Hippocampal formation (tissue), 2 donors: ENCODE measurements around the gene DROSHA.

ENCODE experiments used
- DNase-seq, 2 donors: peaks; one replicate each; lab custom pipeline; 2025; lab: John Stamatoyannopoulos, UW

The DROSHA gene

DNA sequence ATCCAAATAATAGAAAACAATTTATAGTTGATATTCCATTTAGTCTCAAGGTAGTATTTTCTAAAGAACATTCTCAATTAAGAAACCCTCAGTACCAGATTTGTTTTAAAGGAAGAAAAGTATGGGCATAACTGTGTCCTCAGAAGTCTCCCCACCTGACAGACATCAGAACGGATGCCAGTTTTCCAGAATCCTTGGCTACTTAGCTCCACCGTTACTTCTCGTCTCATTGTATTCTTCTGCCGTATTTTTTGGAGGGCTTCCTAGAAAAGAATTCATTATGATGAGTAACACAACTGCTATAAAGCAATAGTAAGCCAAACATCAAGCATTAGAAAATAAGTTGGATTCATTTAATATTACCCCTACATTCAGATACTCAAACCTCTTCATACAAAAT lies 67.8 kb downstream of the DROSHA start:
- DNase-seq: no peak

DNA sequence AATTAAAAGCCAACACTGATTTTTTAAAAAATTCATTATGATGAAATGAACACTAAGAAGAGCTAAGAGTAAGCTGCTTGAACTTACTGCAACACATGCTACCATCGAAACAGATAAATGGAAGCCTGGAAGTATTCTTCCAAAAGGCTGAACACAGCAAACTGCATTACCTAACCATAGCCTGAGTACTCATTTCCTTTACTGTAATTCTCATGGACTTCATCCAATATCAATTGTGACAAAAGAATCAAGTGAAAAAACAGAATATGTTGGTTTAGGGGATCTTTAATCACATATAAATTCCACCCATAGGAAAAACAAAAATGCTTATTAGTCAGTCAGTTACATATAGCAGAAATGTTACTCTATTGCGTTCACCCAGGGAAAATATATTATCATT lies 68.5 kb downstream of the DROSHA start:
- no peak for DNase-seq

DNA sequence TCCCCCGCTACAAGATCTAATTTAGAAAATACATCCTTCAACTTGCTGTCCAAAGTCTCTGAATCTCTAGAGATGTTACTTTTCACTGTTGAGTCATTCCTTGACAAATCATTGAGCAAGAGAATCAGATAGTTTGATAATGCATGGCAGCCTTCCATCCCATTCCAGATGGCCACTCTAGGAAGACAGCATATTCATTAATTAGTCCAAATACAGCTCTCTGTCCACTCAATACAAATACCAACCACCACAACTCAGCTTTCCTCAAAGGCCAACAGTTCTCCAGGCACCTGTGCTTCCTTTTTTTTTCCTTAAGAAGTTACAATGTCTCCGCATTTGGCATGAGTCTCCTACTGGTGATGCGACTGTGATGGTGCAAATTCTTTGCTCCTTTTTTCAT lies 72.3 kb downstream of the DROSHA start:
- DNase-seq: no peak

DNA sequence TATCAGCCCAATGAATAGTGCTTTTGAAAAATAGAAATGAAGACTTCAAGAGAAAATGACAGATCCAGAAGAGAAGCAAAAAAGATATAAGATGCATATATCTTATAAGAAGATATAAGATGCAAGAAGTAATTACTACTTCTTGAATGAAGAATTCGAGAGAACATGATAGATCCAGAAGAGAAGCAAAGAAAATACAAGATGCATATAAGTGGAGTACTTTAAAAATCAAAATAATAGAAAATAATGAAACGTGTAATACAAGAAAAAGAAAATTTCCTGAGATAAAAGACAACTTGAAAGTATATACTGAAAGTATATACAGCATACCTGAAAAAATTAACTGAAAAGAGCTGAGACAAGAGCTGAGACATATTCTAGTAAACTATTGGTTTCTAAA lies 76.7 kb downstream of the DROSHA start:
- DNase-seq: no peak

DNA sequence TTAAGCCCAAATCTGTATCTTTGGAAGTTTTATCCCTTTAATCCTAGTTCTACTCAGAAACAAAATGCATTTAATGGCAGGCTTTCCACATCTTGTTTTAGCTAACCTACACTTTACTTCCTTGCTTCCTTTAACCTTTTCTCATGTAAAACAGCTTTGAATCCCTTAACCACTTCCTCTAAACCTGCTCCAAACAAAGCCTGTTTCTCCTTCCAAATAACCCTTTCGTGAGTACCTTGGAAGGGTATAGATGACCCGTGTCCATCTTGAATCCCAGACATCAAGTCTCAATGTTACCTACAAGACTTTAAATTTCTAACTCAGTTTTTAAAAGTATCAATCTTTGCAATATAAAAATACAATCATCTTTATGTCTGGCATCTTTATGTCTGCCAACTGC lies 78.4 kb downstream of the DROSHA start:
- no peak for DNase-seq

DNA sequence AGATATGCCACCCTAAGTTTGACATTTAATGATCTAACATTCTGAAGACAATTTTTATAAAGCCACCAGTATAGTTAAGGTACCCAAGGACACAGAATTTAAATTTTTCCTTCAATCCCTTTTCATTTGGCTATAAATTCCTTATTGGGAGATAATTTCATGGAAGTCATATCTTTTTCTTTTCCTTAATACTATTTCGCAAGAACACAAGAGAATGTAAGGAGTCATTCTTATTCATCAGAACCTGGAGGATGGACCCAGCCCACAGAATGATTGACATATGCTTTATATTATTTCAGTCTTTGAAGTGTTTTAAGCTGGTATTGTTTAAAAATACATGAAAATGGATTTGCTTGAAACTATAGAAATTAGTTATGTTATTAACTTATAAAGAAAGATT lies 79.6 kb downstream of the DROSHA start:
- DNase-seq: no peak

DNA sequence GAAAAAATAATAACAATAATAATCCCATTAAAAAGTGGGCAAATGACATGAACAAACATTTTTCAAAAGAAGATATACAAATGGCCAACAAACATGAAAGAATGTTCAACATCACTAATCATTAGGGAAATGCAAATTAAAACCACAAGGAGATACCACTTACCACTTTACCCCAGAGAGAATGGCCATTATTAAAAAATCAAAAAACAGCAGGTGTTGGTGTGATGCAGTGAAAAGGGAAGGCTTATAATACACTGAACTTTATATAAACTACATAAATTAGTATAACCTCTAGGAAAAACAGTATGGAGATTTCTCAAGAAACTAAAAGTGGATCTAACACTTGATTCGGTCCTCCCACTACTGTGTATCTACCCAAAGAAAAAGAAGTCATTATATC lies 81.9 kb downstream of the DROSHA start:
- DNase-seq: no peak

DNA sequence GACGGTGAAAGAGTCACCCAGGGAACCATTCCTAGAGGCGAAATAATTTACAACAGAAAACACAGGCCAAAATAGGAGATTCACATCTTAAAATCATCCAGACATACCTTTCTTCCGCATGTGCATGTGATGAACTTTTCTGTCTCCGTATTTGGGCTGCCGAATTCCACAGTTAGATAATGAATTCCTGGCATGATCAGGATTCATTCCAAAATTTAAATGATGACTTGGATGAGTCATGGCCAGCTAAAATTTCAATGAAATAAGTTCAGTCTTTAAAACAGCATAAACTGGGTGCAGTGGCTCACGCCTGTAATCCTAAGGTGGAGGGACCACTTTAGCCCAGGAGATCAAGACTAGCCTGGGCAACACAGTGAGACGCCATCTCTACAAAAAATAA lies 82.7 kb downstream of the DROSHA start:
- DNase-seq: no peak

DNA sequence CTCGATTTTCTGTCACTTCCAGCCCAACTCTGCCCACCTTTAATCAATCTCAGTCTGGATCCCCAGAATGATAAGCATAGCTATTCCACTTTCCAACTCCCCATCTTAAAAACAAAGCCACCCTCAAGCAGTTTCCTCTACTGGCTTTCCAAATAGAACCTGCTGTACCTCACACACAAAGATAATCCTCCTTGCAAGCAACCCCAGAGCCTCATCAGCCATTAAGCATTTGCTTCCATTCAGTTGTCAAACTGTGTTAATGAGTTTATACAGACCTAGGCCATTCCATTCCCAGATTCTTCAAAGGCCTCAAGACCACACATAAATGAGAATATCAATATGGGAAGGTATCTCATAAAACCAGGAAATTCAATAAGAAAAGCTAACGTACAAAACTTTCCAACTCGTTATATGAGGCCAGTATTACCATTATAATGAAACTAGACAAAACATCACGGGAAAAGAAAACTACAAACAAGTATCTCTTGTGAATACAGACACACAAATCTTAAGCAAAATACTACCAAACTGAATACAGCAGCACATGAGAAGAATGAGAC lies 86.8 kb downstream of the DROSHA start:
- DNase-seq: no peak

DNA sequence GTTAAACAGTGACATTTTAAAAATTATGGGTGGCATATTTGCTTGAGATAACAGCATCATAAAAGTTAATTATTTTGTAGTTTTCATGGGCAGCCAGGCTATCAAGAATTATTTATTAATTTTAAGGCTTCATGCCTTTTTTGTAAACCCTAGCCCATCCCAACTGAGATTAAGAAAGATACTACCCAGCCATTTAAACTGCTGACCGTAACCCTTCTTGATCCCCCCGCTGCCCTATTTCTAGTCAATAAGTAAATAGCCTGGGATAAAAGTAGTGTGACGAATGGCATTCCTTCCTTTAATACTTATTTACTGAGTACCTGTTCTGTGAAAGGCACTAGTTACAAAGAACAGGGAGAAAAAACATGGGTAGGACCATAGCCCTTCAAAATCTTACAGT lies 88.3 kb downstream of the DROSHA start:
- no peak for DNase-seq

DNA sequence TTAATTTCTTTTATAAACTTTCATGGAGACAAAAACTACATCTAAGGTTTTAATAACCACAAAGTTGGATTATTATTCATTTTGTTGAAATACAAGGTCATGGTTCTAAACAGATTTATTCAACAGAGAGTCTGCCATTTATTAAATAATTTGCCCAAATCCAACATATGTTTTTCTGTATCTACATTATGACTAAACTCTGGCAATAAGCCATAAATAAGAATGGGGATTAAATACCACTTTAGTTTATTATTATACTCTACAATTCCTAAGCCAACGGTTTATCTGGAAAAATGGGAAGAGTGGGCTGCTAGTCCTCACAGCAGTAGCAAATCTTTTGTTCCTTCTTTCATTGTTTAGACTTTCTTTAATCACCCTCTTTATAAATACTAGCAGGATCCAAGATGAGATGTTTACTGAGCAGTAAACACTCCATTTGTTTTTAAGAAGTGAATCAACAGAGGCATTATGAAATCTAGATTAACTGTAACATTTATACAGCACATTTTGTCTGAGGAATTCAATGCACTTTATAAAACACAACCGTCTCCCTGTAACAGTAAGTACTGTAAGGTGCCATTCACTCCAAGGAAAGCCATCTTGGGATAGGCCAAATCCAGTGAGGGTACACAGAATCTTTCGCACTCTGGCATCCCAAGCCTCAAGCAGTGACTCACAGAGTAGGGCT lies 89.7 kb downstream of the DROSHA start:
- no peak for DNase-seq

DNA sequence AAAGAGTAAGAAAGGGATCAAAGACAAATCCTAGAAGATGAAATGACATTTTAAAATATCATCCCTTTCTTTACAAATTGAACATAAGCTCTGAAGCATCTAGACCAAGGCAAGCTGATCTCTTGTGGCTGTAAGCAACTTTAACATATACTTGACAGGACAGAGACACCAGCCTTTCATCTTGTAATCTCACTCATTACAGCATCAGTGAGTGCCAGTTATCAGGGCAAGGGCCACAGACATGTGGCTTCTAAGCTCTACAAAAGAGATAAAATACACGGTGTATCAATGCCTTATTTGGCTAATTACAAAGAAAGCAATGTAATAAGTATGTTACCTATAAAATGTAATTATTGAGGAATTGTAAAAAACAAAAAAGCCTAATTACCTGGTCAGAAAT lies 95.0 kb downstream of the DROSHA start:
- no peak for DNase-seq

DNA sequence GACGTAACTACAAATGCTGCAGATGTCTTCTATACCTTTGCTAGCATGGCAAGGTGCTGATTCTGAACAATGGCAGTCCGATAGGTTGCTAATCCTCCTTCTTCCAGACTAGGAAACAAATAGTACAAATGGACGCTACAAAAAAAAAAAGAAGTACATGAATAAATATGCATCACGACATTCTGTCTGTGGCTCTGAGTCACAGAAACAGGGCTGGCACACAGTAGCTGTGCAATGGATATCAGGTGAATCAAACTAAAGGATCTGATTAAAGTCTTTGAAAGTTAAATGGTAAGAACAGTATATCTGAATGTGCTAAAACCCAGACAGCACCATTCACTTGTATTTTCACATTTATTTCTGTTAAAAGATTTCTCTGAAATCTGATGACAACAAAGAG lies 96.2 kb downstream of the DROSHA start:
- no peak for DNase-seq

DNA sequence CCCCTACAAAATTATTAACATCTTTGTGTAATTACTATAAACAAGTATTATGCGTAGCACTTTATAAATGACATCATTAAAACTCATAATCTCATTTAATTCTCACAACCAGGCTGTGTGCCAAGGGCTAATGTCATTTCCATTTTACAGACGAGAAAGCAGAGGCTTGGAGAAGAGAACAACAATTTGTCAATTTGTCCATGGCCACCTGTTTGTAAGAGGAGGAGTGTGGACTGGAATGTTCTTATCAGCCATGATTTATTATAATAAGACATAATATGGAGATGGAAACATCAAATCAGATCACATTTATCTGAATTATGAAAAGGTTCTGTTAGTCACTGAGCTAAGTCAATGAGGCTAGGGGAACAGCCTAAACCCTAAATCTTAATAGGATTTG lies 97.0 kb downstream of the DROSHA start:
- DNase-seq: no peak

DNA sequence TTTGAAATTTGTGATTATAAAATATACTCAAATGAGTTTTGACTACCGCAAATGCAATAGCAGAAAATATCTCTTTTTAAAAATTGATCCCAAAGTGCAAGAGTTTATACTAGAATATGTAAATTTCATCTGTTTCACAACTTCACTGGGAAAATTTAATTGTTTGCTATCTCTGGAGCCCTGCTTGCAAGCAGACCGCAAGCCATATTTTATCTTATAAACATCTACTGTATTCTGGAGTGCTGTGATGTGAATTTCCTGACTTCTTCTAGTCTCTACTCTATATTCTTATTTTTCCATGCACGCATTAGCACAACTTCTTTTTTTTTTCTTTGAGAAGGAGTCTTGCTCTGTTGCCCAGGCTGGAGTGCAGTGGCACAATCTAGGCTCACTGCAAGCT lies 98.7 kb downstream of the DROSHA start:
- DNase-seq: no peak

DNA sequence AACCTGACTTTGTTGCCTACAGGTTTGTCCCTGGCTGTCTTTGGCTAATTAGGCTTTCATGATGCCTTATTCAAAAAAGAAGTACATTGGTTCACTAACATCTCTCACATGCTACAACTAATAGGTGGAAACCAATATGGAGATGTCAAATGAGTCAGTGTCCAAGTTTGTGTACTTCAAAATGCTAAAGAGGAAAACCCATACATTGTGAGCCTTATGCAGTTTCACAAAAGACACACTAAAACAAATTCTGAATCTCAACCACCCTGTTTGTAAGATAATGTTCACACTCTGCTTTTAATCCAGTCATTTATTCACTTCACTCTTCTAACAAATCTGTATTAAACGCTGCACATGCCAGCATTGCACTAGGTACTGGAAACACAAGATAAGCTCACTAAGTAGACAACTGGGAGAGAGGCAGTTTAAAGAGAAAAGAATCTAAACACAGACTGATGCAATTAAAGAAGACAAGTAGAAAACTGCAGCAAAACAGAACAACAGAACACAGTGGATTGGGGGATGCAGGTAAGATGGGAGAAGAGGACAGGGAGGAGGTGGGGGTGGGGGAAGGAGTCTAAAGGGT lies 104.1 kb downstream of the DROSHA start:
- DNase-seq: no peak

DNA sequence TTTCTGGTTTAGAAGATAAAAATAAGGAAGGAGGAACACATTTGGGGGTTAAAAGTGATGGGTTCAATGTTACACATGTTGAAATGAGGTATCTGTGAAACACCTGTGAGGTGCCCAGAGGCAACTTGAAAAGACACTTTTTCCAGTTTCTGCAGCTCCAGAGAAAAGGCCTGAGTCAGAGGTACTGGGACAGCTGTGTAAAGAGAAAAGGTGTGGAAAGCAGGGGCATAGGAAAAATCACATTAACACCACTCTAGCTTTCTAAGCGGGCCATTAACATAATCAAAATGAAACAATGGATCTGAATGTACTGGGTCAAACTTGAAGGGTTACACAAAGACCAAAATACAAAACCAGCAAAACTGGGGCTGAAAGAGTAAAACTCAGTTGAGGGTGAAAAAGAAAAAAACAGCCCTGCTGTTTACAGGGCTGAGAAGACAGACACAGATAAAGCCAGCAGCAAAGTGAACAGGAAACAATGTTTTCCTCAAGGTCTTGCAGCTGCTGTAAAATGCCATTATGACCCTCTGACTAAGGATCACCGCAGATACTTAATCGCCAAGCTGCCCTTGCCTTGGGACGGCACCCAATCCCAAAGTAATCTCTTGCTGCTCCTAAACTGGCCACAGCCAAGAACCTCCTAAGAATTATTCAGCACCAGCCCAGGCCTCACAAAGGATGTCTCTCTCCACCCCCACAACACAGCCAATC lies 104.7 kb downstream of the DROSHA start:
- DNase-seq: no peak

DNA sequence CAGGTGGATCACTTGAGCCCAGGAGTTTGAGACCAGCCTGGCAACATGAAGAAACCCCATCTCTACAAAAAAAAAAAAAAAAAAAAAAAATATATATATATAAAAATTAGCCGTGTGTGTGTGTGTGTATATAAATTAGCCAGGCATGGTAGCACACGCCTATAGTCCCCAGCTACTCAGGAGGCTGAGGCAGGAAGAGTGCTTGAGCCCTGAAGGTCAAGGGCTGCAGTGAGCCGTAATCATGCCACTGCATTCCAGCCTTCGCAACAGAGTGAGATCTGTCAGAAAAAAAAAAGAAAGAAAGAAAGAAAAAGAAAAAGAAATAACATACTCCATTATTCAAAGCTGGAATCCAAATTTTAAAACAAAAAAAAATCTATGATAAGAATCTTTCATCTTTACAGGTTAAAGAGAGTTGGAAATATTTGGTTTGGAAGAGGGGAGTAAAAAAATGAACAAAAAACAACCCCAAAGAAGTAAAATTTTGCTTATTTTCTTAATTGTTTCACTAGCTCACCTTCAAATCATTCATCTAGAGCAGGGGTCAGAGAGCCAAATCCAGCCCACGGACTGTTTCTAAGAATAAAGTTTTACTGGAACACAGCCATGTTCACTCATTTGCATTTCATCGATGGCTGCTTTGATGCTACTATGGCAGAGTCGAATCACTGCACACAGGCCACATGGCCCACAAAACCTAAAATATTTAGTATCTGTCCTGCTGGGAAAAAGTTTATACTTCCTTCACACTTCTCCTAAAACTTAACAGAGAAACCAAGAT lies 109.9 kb downstream of the DROSHA start:
- no peak for DNase-seq

DNA sequence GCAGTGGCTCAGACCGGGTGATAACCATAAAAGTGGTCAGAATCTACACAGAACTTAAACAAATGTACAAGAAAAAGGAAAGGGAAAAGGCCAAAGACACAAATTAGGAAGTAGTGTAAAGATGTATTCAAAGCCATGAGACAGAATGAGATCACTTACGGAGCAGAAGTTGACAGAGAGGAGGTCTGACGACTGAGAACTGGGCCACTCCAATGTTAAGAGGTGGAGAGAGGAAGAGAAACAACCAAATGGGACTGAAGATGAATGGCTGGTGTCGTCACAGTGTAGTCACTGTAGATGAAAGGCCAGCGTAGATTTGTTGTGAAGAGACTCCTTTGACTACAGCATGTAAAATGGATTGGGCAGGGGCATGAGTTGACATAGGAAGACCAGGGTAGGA lies 114.4 kb downstream of the DROSHA start:
- DNase-seq: no peak

DNA sequence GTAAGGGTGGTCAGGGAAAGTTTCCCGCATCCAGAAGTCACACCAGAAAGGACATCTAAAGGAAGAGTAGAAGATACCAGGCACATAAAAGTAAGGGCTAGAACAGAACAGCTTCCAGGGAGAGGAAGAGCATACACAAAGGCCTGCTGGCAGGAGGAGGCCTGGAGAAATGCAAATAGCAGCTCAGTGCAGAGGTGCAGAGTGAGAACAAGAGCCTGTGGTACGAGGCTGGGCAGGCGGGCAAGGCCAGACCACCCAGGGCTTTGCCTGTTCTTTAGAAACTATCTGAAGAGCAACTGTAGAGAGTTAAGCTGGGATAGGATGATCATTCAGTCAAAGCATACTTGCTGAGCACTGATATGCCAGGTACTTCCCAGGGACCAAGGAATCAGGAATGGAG lies 115.3 kb downstream of the DROSHA start:
- no peak for DNase-seq

DNA sequence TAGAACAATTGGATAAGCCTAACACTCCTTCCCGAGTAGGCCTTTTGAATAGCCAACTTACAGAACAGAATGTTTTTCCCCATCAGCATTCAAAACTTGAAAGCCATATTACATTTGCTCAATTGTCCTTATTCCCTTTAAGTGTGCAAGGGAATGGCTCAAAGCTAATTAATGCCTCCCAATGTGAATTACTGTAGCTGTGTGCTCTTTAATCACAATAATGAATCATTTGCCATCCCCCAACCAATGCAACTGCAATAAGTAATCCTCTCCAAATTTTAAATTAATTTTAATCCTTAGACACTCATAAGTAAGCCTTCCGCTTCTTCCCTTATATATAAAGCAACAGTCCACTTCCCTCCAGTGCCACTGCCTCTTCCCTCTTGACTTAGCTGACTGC lies 115.9 kb downstream of the DROSHA start:
- no peak for DNase-seq
